NCI-H2227 (cell line): ENCODE data around the gene AHR.

Source experiments
- DNase-seq: peaks from one replicate; lab custom pipeline; 2025; ENCODE audit not compliant: unreplicated experiment; lab: John Stamatoyannopoulos, UW

The AHR gene

DNA sequence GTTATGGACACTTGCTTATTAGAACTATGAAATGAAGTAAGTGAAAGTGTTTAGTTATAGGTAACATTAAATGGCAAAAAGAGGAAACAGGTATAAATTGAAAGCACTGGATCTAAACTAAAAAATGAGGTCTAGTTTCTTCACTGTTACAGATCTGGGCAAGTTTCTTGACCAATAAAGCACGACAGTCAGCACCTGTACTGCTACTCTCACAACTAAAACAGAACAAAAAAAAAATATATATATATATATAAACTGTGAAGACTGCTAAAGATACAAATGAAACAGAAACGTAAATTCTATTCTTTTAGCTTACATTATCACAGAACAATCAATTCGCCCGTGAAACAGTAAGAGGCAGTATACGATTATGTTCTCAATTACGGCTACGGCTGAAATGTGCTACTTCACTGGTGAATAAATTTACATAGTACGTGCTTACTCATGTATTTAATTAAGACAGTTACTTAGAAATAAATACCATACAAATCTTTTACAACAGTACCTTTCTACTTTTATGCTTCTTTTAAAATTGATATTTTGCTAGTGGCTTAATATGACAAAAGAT, 4.2 kb downstream of the AHR start:
- DNase-seq, result no peak

DNA sequence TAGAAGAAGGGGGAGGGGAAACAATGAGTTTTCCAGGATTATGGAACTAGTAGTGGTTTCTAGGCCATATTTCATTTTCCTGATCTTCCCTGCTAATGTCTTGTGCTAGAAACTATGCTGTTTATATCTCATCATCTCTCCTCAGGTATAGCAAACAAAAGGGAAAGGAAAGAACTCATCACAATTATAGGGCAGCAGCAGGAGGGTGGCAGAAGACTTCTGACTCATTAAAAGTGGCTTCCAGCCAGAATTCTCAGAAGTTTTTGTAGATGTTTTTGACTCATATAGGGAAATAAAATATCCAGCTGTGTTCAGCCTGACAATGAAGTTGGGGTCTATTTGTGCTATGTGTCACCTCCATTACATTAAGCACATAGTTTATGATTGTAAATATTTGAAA, 6.5 kb downstream of the AHR start:
- DNase-seq, result no peak

DNA sequence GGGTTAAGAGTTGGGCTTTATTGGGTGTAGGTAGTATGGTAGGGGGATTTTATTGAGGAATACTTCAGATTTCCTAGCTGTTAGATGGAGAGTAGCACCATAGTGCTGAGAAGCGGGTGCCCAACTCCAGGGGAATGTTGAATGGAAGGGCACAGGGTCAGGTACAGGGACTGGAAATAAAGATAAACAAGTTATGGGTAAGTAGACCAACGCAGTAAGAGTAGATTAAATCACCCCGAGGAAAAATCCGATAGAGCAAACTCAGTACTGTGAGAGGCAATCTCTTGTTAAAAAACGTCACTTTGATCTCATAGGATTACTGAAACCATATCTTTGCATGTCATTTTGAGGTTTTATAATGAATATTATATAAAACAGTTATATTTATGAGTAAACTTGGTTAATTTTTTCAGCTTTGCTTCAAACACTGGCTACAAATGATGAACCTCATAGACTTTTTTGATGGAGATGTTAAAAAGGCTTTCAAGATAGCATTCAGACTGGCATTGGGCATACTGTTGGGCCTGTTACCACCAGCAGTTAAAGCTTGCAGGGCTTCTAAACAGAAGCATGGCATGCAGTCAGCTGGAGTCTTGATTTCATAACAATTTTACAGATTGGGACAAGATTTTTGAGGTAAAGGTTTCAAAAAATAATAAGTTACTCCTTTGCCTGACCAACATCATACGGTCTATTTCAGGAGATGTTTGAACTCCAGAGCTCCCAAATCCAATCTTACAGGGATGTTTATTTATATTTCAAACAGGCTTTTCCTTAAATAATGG, 7.1 kb downstream of the AHR start:
- DNase-seq, result no peak

DNA sequence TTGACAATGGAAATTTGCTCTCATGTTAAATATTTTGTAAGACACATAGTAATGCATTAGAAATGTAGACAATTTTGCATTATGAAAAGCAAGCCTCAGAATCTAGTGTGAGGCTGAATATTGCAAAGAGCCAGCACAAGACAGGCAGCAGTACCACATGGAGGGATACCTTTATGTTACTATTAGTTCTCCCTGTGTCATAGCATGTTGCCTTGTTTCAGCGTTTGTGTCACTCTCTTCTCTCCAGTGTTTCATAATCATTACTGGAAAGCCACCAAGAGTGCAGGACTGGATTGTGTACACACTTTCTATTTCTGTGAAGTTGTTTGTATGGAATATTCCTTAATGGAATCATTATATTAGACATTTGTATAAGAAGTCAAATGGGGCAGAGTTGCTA, 8.5 kb downstream of the AHR start:
- no peak for DNase-seq

DNA sequence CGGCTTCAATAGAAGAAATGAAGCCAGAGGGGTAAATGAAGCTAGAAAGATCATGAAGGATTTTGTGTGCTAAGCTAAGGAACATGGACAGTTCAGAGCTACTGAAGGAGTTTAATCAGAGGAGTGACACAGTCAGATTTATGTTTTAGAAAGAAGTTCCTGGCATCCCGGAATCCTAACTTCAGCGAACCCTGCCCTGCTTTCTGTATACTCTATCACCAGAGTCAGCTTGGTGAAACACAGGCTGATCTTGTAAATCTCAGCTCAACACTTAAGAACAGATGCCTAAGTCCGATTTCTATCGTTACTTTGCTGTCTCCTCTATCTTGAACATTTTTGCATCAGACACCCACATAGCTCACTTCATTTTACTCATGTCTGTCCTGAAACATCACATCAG, 9.1 kb downstream of the AHR start:
- no peak for DNase-seq

DNA sequence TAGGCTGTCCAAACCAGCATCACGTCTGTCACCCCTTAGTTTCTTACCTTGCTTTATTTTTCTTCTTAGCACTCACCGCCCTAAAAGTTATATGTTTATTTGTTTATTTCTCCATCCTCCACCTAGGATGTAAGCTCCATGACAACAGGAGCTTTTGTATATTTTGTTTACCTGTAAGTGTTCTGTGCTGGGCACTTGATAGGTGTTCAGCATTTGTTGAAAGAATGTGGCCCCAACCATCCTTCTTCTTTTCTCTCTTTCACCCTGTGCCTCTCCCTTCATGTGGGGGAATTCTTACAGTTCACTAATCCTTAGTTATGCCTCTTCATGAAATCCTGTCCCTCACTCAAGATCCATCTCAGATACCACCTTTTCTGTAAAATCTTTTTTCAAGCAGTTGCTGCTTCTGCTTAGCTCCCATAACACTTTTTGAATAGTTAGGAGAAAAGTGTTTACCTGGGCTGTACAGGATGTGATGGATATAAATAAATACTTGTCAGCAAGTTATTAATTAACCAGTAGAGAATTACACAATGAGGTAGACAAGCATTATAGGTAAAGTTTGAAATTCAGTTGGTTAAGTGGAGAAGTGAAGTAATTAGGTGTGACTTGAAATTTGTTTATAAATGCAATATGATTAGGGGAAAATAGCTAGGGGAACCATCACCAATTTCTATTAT, 9.7 kb downstream of the AHR start:
- DNase-seq, result no peak

DNA sequence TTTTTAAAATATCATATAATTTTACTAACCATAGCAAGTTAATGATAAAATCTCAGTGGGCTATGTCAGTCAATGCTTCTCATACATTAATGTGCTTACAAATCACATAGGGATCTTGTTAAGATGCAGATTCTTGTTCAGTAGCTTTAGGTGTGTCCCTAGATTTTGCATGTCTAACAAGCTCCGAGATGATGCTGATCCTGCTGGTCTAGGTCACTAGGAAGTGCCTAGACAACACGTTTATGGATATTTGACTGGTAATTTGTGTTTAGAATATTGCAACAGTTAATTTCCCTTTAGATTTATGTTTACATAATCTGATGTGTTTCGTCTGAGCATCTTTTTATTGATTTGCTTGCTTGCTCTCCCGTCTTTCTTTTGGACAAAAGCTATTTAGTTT, 12.7 kb downstream of the AHR start:
- DNase-seq, result no peak

DNA sequence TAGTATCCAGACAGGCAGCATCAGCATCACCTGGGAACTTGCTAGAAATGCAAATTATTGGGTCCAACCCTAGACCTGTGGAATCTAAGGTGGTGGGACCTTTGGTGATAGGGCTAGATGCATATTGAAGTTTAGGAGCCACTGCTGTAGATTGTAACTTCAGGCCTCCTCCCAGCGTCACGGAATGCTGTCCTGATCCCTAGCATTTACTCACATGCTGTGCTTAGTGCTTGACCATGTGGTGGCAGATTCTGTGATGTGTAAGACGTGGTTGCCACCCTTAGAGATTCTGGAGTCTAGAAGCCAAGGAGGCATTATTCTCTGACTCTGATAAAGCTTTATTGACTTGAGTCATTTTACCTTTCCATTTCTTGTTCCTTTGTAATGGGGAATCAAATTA, 13.5 kb downstream of the AHR start:
- DNase-seq, result no peak

DNA sequence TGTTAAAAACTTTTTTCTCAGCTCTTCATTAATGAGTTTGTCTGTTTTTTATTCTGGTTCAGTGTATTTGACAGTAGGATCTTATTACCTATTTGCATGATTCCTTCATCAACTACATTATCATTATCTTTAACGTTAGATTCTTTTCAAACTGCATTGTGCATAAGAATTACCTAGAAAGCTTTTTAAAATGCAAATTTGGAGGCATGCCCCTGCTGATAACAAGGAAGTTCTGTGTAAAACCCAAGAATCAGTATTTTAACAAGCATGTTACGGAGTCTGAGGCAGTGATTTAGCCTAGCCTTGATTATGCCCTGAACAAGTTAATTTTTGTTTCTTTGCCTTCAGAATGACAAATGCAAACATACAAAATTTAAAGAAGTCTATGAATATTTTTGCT, 14.2 kb downstream of the AHR start:
- DNase-seq, result no peak

DNA sequence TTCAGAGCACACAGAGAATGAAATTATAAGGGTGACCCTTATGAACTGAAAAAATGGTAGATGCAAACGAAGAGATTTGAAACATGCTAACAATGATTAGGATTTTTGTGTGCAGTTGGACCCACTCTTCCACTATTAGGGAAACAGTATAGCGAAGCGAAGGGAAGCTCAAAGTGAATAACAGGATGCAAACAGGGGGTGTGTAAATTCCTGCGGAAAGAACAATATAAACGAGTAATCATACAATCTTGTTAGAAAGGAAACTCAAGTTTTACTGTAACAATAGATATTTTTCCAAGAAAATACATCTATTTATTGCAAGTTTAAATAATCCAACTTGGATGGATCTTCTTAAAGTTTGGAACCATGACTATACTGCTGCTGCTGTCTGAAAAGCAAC, 14.7 kb downstream of the AHR start:
- DNase-seq, result no peak

DNA sequence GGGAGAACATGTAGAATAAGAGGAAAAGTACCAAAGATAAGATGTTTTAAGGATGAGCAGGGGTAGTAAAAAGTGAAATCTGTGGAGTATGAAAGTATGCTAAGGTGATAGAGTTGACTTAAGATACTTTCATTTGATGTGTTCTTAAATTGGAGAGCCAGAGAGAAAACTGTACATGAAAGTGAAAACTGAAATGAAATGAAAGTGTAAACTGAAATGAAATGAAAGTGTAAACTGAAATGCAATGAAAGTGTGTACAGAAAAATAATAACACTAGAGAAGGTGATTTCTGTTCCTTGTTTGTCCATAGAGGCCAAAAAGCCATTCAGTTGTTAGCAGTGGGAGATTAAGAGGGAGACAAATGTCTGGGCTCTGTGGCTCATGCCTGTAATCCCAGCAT, 17.5 kb downstream of the AHR start:
- DNase-seq, result no peak

DNA sequence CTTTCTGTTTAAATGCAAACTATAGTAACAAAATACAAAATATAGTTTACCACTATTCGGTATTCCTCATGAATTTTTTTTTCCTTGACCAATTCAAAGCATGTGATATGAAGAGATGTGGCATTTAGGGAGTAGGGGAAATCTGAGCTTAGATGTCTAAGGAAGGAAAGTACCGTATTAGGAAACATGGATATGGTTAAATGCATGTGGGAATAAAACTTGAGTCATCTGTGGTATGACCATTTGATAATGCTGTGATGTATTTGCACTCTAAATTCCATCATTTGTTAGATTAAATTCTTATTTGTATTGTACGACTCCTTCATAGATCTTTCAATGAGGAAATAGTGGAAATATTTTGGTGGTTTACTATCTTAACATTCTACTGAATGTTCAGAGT, 19.7 kb downstream of the AHR start:
- DNase-seq, result no peak

DNA sequence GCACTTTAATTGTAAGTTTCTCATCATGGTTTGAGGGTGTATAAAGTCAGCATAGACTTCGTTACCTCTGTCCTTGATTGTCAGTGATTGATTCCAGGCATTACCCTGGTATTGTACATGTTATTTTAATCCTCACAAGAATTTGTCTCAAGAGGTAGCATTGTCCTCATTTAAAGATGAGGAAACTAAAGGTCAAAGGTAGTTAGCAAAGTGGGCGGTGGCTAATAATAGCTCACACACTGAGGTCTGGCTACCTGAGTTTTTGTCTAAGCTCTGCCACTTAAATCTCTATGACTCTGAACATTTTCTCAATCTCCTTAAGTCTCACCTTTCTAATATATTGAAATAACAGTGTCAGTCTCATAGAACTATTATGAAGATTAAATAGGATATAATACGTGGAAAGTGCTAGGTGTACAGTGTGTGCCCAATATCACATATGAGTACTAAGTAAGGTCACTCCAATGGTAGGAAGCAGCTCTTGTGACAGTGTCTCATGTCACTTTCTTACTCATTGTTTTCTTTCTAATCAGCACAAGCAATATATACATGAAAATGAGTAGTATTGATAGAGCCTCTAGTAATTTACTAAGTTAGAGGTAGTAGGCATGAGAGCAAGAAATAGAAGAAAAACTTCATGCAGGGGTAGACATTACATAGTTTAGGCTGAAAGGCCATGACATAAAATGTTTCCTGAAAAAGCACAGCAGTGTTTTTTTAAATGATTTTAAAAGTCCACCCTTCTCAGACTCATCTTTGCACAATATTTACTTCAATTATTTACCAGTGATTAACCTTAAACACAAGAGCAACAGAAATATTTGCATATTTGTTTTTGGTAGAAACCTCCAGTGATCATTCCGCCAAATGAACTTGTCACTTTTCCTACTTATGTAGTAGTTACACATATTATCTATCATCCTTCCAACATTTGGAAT, 21.0 kb downstream of the AHR start:
- DNase-seq, result no peak

DNA sequence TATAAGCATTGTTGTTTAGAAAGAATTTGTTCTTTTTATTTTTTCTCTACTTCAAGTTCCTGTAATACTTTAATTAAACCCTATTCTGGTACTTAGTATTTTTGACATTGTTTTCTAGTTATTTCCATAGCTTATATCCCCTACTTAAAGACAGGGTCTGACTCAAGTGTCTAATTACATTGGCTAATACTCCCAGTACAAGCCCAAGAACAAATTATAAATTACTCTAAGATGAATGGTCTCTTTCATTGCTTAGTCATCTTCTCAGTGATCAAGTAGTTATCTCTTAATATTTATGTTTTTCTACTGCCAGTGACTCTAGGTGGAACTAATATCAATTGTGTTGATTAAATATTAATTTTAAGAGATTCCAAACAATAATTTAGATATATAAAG, 21.6 kb downstream of the AHR start:
- no peak for DNase-seq

DNA sequence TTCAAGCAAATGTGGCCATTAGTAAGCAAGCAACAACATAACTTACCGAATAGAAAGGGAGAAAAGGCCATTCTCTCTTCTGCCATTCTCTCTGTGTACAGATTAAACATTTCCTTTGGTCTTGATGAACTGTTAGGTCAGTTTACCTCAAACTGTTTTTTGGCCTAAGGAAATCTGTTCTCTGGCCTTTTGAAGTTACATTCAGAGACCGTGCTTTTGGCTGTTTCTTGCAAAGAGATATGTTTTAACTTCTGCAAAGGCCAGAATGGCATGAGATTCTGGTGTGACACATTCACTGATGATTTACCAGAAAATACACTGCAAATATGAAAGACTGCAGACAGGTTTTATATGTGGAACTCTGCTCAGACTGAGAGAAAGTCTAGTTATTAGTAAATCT, 22.2 kb downstream of the AHR start:
- no peak for DNase-seq

DNA sequence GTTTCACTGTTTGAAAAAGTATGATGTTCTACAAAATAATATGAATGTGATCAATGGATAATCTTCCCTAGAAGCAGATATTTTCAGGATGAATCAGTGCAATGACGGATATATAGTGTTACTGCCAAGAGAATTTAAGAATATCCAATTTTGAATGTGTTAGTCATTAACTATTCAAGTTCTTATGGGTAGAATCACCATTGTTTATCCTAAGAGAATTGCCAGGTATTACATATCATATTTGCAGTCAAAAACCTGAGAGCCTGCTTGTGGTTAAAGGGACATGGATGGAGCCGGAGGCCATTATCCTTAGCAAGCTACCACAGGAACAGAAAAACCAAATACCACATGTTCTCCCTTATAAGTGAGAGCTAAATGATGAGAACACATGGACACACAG, 26.9 kb downstream of the AHR start:
- no peak for DNase-seq

DNA sequence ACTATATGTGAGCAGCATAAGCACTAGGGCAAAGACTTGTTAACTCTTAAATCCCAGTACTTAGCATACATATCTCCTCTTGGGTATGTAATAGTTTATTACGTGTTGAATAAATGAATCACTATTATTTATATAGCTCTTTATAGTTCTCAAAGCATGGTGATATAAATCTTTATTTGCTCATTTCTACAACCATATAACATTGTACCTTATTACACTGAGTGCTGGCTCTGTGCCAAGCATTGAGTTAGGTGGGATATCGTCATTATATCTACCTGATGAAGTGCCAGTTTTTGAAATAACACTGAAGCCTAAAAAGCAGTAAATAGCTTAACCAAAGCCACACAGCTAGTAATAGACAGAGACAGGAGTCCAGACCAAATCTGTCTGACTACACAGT, 27.9 kb downstream of the AHR start:
- no peak for DNase-seq

DNA sequence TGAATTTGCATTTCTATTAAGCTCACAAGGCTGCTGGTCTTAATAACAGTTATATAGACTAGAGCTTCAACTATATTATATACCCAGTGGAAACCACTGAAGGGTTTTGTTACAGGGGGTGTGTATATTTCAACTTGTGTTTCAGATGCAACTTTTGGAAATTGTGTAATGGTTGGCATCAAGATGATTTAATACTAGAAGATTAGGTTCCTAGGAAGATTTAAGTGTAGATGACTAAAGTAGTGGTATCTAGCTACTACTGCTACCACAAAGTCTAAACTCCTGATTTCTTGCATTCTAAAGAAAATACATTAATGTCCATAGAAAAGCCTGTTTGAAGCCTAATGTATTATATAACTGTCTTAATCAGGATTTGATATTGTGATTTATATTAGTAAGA, 30.2 kb downstream of the AHR start:
- no peak for DNase-seq

DNA sequence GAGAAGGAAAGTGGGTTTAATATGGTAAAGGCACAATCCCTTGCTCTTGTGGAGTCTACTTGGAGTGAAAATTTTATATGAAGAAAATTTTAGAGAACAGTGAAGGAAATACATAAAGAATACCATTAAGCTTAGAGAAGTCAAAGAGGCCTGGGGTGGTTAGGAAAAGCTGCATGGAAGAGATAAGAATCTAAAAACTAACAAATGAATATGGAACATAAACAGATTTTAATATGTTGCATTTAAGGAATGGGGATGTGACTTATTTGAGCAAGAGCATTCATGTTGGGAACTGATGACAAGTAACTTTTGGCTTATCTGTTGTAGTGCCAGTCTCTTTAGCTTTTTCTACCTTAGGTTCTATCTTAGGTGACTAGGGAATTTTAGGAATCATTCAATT, 31.0 kb downstream of the AHR start:
- DNase-seq, result no peak

DNA sequence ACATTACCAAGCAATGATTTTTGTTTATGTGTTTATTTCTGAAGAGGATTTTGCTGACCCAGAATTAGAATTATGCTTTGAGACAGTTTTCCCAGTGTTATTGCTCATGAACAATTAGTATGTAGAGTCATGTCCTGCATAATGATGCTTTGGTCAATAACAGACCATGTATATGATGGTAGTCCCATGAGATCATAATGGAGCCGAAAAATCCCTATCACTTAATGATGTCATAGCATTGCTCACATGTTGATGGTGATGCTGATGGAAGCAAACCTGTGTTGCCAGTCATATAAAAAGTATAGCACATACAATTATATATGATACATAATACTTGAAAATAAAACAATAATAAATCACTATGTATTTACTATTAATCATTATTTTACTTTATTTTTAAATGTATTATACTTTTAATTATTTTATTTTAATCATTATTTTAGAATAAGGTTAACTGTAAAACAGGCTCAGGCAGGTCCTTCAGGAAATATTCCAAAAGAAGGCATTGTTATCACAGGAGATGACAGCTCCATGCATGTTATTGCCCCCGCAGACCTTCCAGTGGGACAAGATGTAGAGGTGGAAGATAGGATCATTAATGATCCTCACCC, 33.5 kb downstream of the AHR start:
- DNase-seq, result no peak

DNA sequence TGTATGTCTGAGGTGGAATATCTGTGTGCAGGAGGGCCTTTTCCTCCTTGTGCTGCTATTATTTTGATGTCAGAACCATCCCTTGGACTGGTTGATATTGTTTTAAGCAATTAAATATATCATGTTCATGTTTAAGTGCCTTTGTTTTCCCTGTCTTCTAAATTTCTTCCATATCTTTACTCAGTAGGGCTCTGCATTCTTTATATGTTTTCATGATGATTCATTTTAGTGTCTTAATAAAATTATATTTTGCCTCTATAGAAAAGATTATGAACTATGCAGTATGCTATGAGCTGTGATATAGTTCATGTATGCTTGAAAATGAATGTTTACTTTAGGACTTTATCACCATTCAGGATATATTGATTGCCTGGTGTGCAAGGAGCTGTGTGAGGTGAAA, 34.8 kb downstream of the AHR start:
- no peak for DNase-seq
